ENCODE measurements around the gene NT5C2.

The NT5C2 gene

DNA sequence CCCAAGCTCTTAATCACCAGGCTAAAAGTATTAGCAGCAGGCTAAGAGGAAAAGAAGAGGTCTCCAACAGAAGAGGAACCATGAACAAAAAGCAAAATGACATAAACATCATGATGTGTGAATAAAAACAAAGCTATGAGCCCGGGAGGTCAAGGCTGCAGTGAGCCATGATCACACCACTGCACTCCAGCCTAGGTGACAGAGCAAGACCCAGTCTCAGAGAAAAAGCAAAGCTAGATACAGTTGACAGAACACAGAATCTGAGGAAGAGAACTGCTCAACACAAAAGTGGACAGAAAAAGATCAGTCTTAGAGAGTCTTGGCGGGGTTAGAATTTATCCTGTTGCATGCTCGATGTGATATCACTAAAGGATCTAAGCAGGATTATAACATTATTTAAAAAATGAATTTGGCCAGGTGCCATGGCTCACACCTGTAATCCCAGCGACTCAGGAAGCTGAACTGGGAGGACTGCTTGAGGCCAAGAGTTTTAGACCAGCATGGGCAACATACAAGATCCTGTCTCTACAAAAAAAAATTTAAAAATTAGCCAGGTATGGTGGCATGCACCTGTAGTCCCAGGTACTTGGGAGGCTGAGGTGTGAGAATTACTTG, 37.5 kb downstream of the NT5C2 start:
- Histone ChIP-seq H3K4me1 (ENCODE audit: insufficient read depth, poor library complexity, severe bottlenecking) (peaks cover 31% of the 10 kb centered on the region), H3K36me3 (ENCODE audit: low read depth) (peaks cover 56% of the 10 kb centered on the region)

DNA sequence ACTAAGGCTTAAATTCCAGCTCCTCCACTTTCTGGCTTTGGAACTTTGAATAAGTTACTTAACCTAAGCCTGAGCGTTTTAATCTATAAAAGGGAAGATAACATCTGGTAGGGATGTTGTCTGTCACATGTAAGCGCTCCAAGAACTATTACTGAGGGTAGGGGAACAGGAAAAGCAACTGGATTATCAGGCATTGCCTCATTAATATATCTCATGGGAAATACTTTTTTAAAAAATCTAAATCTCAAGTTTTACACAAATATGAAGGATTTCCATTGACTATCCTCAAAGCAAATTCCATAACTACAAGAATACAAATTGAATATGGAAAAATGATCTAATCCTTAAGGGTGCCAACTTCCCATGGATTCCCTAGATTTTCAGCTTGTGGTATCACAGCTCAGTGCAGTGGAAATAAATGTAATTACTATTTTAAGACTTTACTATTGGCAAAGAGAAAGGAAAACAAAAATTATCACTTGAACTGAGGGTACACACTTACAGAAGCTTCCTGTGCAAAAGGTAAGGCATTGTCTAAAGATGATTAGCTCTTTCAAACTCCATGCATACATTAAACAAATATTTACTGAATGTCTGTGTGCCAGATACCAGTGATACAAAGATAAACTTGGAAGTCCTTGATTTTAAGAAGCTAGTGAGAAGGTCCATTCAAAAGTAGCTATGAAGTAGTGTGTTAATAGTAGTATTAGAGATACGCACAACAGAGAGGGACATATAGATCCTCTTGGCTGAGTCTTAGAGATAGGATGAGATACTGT, 38.4 kb downstream of the NT5C2 start:
- H3K27ac ChIP-seq (ENCODE audit: poor library complexity, severe bottlenecking) = peak overlapping the region; percentile 61
- no peak for DNase-seq (ENCODE audit: low spot score)
- H3K27me3 ChIP-seq (ENCODE audit: insufficient read depth, poor library complexity, severe bottlenecking) = no peaks in the 10 kb centered on the region
- H3K4me1 ChIP-seq (ENCODE audit: insufficient read depth, poor library complexity, severe bottlenecking) = peaks cover 31% of the 10 kb centered on the region
- peaks cover 56% of the 10 kb centered on the region for H3K36me3 ChIP-seq (ENCODE audit: low read depth)
- no peak overlapping the region for H3K4me3 ChIP-seq (ENCODE audit: severe bottlenecking)
- H3K9me3 ChIP-seq (ENCODE audit: severe bottlenecking) = no peaks in the 10 kb centered on the region
- TF ChIP-seq, protein P1, sequence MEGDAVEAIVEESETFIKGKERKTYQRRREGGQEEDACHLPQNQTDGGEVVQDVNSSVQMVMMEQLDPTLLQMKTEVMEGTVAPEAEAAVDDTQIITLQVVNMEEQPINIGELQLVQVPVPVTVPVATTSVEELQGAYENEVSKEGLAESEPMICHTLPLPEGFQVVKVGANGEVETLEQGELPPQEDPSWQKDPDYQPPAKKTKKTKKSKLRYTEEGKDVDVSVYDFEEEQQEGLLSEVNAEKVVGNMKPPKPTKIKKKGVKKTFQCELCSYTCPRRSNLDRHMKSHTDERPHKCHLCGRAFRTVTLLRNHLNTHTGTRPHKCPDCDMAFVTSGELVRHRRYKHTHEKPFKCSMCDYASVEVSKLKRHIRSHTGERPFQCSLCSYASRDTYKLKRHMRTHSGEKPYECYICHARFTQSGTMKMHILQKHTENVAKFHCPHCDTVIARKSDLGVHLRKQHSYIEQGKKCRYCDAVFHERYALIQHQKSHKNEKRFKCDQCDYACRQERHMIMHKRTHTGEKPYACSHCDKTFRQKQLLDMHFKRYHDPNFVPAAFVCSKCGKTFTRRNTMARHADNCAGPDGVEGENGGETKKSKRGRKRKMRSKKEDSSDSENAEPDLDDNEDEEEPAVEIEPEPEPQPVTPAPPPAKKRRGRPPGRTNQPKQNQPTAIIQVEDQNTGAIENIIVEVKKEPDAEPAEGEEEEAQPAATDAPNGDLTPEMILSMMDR (IDR thresholded peaks at IDR 0.05; ENCODE audit: poor library complexity, severe bottlenecking) = no peak
- 0 out of 3 replicates have a peak, but pooled peaks have one; percentile 38 for ATAC-seq (ENCODE audit: low read depth)

More for the DNA sequence above, 37.5 kb downstream of the NT5C2 start:
- Histone ChIP-seq H3K9me3 (ENCODE audit: severe bottlenecking) (no peaks in the 10 kb centered on the region), H3K27me3 (ENCODE audit: insufficient read depth, poor library complexity, severe bottlenecking) (no peaks in the 10 kb centered on the region), H3K27ac (ENCODE audit: poor library complexity, severe bottlenecking) (peak overlapping the region; percentile 61), H3K4me3 (ENCODE audit: severe bottlenecking) (no peak overlapping the region)
- TF ChIP-seq, protein P1 (IDR thresholded peaks at IDR 0.05; ENCODE audit: poor library complexity, severe bottlenecking) = no peak
- no peak; the same call in 2 of the 3 replicates for ATAC-seq (ENCODE audit: low read depth)
- no peak for DNase-seq (ENCODE audit: low spot score)

DNA sequence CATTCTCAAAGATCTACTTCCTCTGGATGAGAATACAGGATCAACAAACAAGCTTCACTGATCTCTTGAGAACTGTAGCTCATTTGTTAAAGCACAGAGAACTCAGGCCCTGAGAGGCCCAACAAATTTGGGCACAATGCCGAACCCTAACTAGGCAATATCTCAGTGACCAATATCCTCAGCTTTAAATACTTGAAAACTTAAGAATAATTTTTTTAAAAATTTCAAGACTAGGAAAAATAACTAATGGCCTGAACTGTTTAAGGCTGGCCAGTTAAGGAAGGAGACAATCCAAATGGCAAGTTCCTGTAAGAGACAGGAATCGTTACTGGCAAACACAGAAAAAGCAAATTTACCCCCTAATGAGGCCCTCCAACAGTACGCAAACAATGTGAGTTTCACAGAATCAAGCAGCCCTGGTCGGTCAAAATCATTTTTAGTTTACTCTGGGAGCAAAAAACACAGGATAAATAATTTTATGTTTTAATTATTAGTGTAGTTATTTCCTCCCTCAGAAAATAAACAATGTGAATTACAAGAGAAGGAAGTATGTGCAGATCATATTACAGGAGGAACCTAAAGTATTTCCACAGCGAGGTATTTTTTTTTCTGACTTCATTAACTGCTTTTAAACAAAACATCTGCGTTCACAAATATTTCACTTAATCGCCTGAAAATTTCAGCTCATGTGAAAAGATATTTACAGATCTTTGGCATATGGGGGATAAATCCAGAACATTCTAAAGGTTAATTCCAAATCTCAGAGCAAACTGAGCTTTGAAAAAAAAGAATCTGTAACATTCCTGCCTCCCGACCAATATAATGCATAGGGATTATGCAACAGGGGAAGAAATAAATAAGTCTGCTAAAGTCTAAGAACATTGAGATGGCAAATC, 39.5 kb downstream of the NT5C2 start:
- ATAC-seq (ENCODE audit: low read depth) (peak; percentile 60; the same call in 1 of the 3 replicates), DNase-seq (ENCODE audit: low spot score) (no peak)
- no peaks in the 10 kb centered on the region for H3K9me3 ChIP-seq (ENCODE audit: severe bottlenecking)
- TF ChIP-seq, protein P1 (IDR thresholded peaks at IDR 0.05; ENCODE audit: poor library complexity, severe bottlenecking) = no peak
- H3K36me3 ChIP-seq (ENCODE audit: low read depth) = peaks cover 52% of the 10 kb centered on the region
- no peaks in the 10 kb centered on the region for H3K27me3 ChIP-seq (ENCODE audit: insufficient read depth, poor library complexity, severe bottlenecking)
- peaks cover 31% of the 10 kb centered on the region for H3K4me1 ChIP-seq (ENCODE audit: insufficient read depth, poor library complexity, severe bottlenecking)
- H3K4me3 ChIP-seq (ENCODE audit: severe bottlenecking) = no peak overlapping the region
- H3K27ac ChIP-seq (ENCODE audit: poor library complexity, severe bottlenecking) = peak overlapping the region; percentile 61

DNA sequence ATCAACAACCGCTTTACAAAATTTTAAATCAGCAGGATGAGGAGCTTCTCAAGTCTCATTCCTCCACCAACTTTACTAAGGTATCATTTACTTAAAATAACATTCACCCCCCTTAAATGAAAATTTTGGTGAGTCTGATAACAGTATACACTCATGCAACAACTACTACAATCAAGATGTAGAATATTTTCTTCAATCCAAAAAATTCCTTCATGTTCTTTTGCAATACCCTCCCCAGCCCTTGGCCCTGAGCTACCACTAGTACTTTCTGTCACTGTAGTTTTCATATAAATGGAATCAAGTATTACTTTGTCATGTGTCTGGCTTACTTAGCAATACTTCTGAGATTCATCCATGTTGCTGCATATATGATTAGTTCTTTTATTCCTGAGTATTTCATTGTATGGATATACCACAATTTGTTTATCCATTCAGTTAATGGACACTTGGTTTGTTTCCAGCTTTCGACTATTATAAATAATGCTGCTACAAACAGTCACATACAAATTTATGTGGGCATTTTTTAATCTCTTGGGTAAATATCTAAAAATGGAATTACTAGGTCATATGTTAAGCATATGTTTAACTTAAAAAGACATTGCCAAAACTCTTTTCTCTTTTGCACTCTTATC, 43.0 kb downstream of the NT5C2 start:
- Histone ChIP-seq H3K27ac (ENCODE audit: poor library complexity, severe bottlenecking) (no peak overlapping the region), H3K27me3 (ENCODE audit: insufficient read depth, poor library complexity, severe bottlenecking) (no peaks in the 10 kb centered on the region), H3K9me3 (ENCODE audit: severe bottlenecking) (no peaks in the 10 kb centered on the region), H3K36me3 (ENCODE audit: low read depth) (peaks cover 40% of the 10 kb centered on the region), H3K4me3 (ENCODE audit: severe bottlenecking) (no peak overlapping the region), H3K4me1 (ENCODE audit: insufficient read depth, poor library complexity, severe bottlenecking) (peaks cover 29% of the 10 kb centered on the region)
- DNase-seq (ENCODE audit: low spot score) (no peak), ATAC-seq (ENCODE audit: low read depth) (no peak)
- TF ChIP-seq, protein P1 (IDR thresholded peaks at IDR 0.05; ENCODE audit: poor library complexity, severe bottlenecking) = no peak
